Gastroesophageal sphincter (tissue), 4 donors: ENCODE results near the gene TAAR6. TPM values are rescaled to one million over a fixed set of nuclear protein-coding genes. Genes with fewer than 3 reads are reported as not detected.
"Not testable (repeated sequence)": the region's sequence is repeated elsewhere in the genome, so short reads cannot be mapped to it uniquely, and the experiment has no call there.

Source experiments
- ATAC-seq: fragments of 150-250 bp; one replicate; pipeline ENCODE4 v1.9.1; 2016; ENCODE audit warnings: mild to moderate bottlenecking, moderate library complexity
- H3K27ac ChIP-seq, 4 donors: fragments of 200-600 bp; sonication (generic) in 3 of 4; 1 replicate in 3 of 4; 2 replicates in 1 of 4; pipeline ENCODE4 v1.5.1; 2016 to 2019
- H3K27me3 ChIP-seq: fragments of 200-600 bp; sonication (generic); one replicate; pipeline ENCODE4 v1.5.1; 2019
- H3K36me3 ChIP-seq, 2 donors: fragments of 200-600 bp; sonication (generic); one replicate each; pipeline ENCODE4 v1.5.1; 2019; ENCODE audit warnings: control low read depth in 1 of 2
- H3K4me1 ChIP-seq, 3 donors: fragments of 200-600 bp; sonication (generic); 1 replicate in 2 of 3; 2 replicates in 1 of 3; pipeline ENCODE4 v1.5.1; 2016 to 2019; ENCODE audit warnings: control low read depth in 2 of 3
- H3K4me3 ChIP-seq, 2 donors: fragments of 200-600 bp; sonication (generic); one replicate each; pipeline ENCODE4 v1.5.1; 2019; ENCODE audit warnings: mild to moderate bottlenecking in 1 of 2, moderate library complexity in 1 of 2
- H3K9me3 ChIP-seq, 3 donors: fragments of 200-600 bp; sonication (generic); one replicate each; pipeline ENCODE4 v1.5.1; 2017 to 2019; ENCODE audit warnings: control low read depth in 2 of 3
- CTCF ChIP-seq, 4 experiments: fragments of 200-600 bp in 2 of 4; fragments of 450-650 bp in 2 of 4; sonication (generic) in 1 of 4; IDR thresholded peaks; one replicate each; pipeline ENCODE4 v1.5.1; 2017 to 2019; ENCODE audit warnings: antibody characterized with exemption in 4 of 4, mild to moderate bottlenecking in 2 of 4, moderate library complexity in 2 of 4
- EP300 ChIP-seq: sonication (generic); formaldehyde crosslinking; IDR thresholded peaks from one replicate; pipeline ENCODE4 v1.6.1; 2017; ENCODE audit warnings: antibody characterized with exemption, mild to moderate bottlenecking
- POLR2A ChIP-seq, 2 donors: fragments of 450-650 bp; IDR thresholded peaks; one replicate each; pipeline ENCODE4 v1.6.1; 2017; ENCODE audit warnings: antibody characterized with exemption in 2 of 2, mild to moderate bottlenecking in 2 of 2, moderate library complexity in 1 of 2
- POLR2AphosphoS5 ChIP-seq: sonication (generic); formaldehyde crosslinking; IDR thresholded peaks from one replicate; pipeline ENCODE4 v1.6.1; 2017; ENCODE audit warnings: antibody characterized with exemption
- WGBS, 2 donors: methylation state at CpG; one replicate each; pipeline ENCODE4 v1.1.5; 2018; ENCODE audit warnings: low coverage in 1 of 2; 5-methylcytosine and 5-hydroxymethylcytosine counted together
- total RNA-seq, 4 donors: library from RNA; depleted of rRNA; stranded (reverse); fragments of >200 nt; gene quantifications; one replicate each; pipeline ENCODE4 v1.1.0, GENCODE V29; 2016

The TAAR6 gene
- total RNA-seq, 4 donors from 2014 or later = not detected

- Histone ChIP-seq H3K4me3 (no peak overlapping the region), H3K27me3 (no peaks in the 10 kb centered on the region), H3K4me1 (peaks cover 0 to 3% (median 0%) of the 10 kb centered on the region in 3 donors), H3K27ac (no peak overlapping the region), H3K9me3 (no peaks in the 10 kb centered on the region), H3K36me3 (no peaks in the 10 kb centered on the region)
- TF ChIP-seq CTCF (IDR thresholded peaks at IDR 0.05) = no peak
- no peak for TF ChIP-seq POLR2AphosphoS5
- no peak for TF ChIP-seq EP300
- TF ChIP-seq POLR2A (IDR thresholded peaks at IDR 0.05) = no peak
- no peak for ATAC-seq
- WGBS, 2 donors = 61 to 76% methylated on average over 3 to 6 of the region's 6 CpGs
Measured at GRCh38 chr6:132527791-132528190, 42.3 kb upstream of the TAAR6 start.

GRCh38 chr6:132530293-132530974 lies 39.7 kb upstream of the TAAR6 start:
- H3K36me3 ChIP-seq = no peaks in the 10 kb centered on the region
- H3K27me3 ChIP-seq = no peaks in the 10 kb centered on the region
- H3K9me3 ChIP-seq = no peaks in the 10 kb centered on the region
- 0 to 22% methylated on average over 3 to 9 of the region's 9 CpGs for WGBS, 2 donors
- H3K4me3 ChIP-seq = no peak overlapping the region
- H3K27ac ChIP-seq = no peak overlapping the region
- peaks cover 0 to 3% (median 0%) of the 10 kb centered on the region in 3 donors for H3K4me1 ChIP-seq
- TF ChIP-seq CTCF (IDR thresholded peaks at IDR 0.05) = peak; percentile 65 to 86 (median 76)
- TF ChIP-seq POLR2A (IDR thresholded peaks at IDR 0.05) = no peak
- TF ChIP-seq POLR2AphosphoS5 = no peak
- no peak for TF ChIP-seq EP300
- peak; percentile 53 for ATAC-seq

DNA sequence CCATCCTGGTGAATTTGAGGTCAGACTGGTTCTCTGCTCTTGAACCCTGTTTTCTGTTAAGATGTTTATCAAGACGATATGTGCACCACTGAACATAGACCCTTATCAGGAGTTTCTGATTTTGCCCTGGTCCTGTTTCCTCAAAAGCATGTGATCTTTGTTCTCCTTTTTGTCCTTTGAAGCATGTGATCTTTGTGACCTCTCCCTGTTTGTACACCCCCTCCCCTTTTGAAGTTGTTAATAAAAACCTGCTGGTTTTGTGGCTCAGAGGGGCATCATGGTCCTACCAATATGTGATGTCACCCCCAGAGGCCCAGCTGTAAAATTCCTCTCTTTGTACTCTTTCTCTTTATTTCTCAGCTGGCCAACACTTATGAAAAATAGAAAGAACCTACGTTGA lies 35.6 kb upstream of the TAAR6 start:
- WGBS, 2 donors = 91 to 93% methylated on average over 2 of the region's 2 CpGs
- not testable (repeated sequence) for H3K4me3 ChIP-seq, H3K27ac ChIP-seq, H3K36me3 ChIP-seq, ATAC-seq, H3K27me3 ChIP-seq, H3K9me3 ChIP-seq, H3K4me1 ChIP-seq

GRCh38 chr6:132537145-132537544 lies 33.0 kb upstream of the TAAR6 start:
- no peak for ATAC-seq
- 90 to 100% methylated on average over 1 to 3 of the region's 3 CpGs for WGBS, 2 donors
- Histone ChIP-seq H3K4me1 (no peaks in the 10 kb centered on the region), H3K9me3 (no peaks in the 10 kb centered on the region), H3K4me3 (no peak overlapping the region), H3K36me3 (no peaks in the 10 kb centered on the region), H3K27ac (no peak overlapping the region), H3K27me3 (no peaks in the 10 kb centered on the region)
- TF ChIP-seq EP300 (no peak), POLR2A (IDR thresholded peaks at IDR 0.05) (no peak), CTCF (IDR thresholded peaks at IDR 0.05) (no peak), POLR2AphosphoS5 (no peak)

GRCh38 chr6:132537977-132538376 lies 32.1 kb upstream of the TAAR6 start, which contains the start of gene TAAR9:
Gene TAAR9, plus strand, starts transcription at chr6:132538277. Its CDS starts 13 bp downstream, at chr6:132538290.
- 77 to 87% methylated on average over 4 of the region's 4 CpGs for WGBS, 2 donors

More at GRCh38 chr6:132537977-132538376, 32.1 kb upstream of the TAAR6 start, which contains the start of gene TAAR9:
- H3K27me3 ChIP-seq = no peaks in the 10 kb centered on the region
- H3K4me1 ChIP-seq = no peaks in the 10 kb centered on the region
- no peaks in the 10 kb centered on the region for H3K36me3 ChIP-seq
- no peaks in the 10 kb centered on the region for H3K9me3 ChIP-seq
- H3K4me3 ChIP-seq = no peak within 1 kb of the TSS
- no peak for TF ChIP-seq EP300
- no peak for TF ChIP-seq POLR2AphosphoS5
- TF ChIP-seq POLR2A (IDR thresholded peaks at IDR 0.05) = no peak
- no peak for TF ChIP-seq CTCF (IDR thresholded peaks at IDR 0.05)
- no peak within 1 kb of the TSS for H3K27ac ChIP-seq
- ATAC-seq = no peak
